HAP-1 (cell line): ENCODE results near the gene PDE9A.
"Not testable (repeated sequence)": the region's sequence is repeated elsewhere in the genome, so short reads cannot be mapped to it uniquely, and the experiment has no call there.

ENCODE experiments used
- DNase-seq, 2 experiments: peaks; one replicate each; pipeline ENCODE4 v3.0.0-alpha.2; 2016 to 2020; ENCODE audit warnings: low spot score in 2 of 2
- H3K27me3 ChIP-seq: fragments of 250-450 bp; sonication (Bioruptor Pico); 2 replicates; pipeline ENCODE4 v1.5.1; 2020; ENCODE audit warnings: low read depth, mild to moderate bottlenecking, moderate library complexity
- H3K36me3 ChIP-seq: fragments of 250-450 bp; sonication (Bioruptor Pico); replicated peaks from 2 replicates; pipeline ENCODE4 v1.5.1; 2020; ENCODE audit warnings: mild to moderate bottlenecking
- H3K4me1 ChIP-seq: fragments of 250-450 bp; sonication (Bioruptor Pico); 2 replicates; pipeline ENCODE4 v1.5.1; 2020; ENCODE audit warnings: mild to moderate bottlenecking
- H3K4me3 ChIP-seq: fragments of 250-450 bp; sonication (Bioruptor Pico); 2 replicates; pipeline ENCODE4 v1.5.1; 2020; ENCODE audit warnings: mild to moderate bottlenecking, moderate library complexity
- H3K9me3 ChIP-seq: fragments of 250-450 bp; sonication (Bioruptor Pico); 2 replicates; pipeline ENCODE4 v1.5.1; 2020; ENCODE audit warnings: mild to moderate bottlenecking, moderate library complexity
- in situ Hi-C: fragments of 300-500 bp; cut with MboI; formaldehyde crosslinking; loops from 3 replicates; pipeline ENCODE4 v1.14.3; 2020; ENCODE audit warnings: low sequenced_read_pairs, inconsistent platforms, mixed read lengths

PDE9A gene

GRCh38 chr21:42706765-42707164, 53.3 kb downstream of the PDE9A start:
- no peak for DNase-seq
- no peaks in the 10 kb centered on the region for H3K27me3 ChIP-seq
- H3K9me3 ChIP-seq = no peaks in the 10 kb centered on the region
- H3K4me3 ChIP-seq = no peak overlapping the region
- H3K36me3 ChIP-seq = no peaks in the 10 kb centered on the region
- in situ Hi-C loops = no loop called here
- peaks cover 3% of the 10 kb centered on the region; the same call in 1 of the 2 replicates for H3K4me1 ChIP-seq

DNA sequence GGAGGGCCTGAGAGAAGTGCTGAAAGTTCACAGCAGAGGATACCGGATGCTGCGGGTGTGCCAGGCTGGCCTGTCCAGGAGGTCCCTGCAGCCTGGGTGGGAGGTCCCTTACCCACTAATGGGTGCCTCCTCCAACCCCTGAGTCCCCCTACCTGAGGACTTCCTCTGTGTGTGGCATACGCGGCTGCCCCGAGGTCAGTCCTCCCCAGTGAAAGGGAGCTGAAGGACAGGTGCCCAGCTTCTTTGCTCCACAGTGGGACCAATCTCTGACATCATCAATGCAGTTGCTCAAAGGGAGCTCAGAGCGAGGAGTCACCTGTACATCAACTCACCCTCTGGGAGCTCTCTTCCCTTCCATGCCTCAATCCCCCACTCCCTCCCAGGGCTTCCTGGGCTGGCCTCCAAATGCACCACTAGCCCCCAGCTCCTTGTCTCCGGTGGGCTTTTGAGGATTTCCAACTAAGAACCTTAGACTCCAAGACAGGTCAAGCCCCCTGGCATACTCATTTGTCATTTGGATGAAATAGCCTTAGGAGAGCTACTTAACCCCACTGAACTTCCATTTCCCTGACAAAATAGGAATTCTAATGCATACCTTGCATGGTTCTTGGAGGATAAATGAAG, 53.9 kb downstream of the PDE9A start:
- H3K4me1 ChIP-seq = peaks cover 3% of the 10 kb centered on the region; the same call in 1 of the 2 replicates
- H3K36me3 ChIP-seq = no peaks in the 10 kb centered on the region
- no peak for DNase-seq
- in situ Hi-C loops = no loop called here
- no peaks in the 10 kb centered on the region for H3K27me3 ChIP-seq
- no peaks in the 10 kb centered on the region for H3K9me3 ChIP-seq
- H3K4me3 ChIP-seq = no peak overlapping the region

DNA sequence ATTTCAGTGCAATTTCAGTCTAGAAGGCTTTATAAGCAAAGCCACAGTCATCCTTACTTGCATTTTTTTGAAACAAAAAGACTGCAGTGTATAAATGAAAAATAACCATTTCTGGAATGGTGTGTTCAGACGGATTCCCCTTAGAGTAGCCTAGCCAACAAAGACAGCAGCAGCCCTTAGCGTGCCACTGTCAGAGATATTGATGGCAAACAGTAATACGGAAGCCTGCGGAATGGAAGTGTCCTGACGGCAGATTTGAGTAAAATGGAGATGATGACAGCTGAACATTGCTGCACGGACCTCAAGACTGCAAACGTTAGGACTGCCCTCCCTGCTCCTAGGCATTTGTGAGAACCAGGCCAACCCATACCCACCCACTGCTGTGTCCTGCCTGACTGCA, 54.7 kb downstream of the PDE9A start:
- in situ Hi-C loops = no loop called here
- no peaks in the 10 kb centered on the region for H3K9me3 ChIP-seq
- peaks cover 3% of the 10 kb centered on the region; the same call in 1 of the 2 replicates for H3K4me1 ChIP-seq
- H3K36me3 ChIP-seq = no peaks in the 10 kb centered on the region
- no peaks in the 10 kb centered on the region for H3K27me3 ChIP-seq
- no peak overlapping the region for H3K4me3 ChIP-seq
- no peak for DNase-seq

DNA sequence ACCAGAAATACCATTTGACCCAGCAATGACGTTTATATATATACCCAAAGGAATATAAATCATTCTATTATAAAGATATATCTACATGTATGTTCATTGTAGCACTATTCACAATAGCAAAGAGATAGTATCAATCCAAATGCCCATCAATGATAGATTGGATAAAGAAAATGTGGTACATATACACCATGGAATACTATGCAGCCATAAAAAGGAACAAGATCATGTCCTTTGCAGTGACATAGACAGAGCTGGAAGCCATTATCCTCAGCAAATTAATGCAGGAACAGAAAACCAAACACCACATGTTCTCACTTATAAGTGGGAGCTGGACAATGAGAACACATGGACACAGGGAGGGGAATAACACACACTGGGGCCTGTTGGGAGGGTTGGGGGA, 55.5 kb downstream of the PDE9A start:
- in situ Hi-C loops, H3K4me3 ChIP-seq, H3K9me3 ChIP-seq, H3K4me1 ChIP-seq, H3K27me3 ChIP-seq, H3K36me3 ChIP-seq, DNase-seq: not testable (repeated sequence)

DNA sequence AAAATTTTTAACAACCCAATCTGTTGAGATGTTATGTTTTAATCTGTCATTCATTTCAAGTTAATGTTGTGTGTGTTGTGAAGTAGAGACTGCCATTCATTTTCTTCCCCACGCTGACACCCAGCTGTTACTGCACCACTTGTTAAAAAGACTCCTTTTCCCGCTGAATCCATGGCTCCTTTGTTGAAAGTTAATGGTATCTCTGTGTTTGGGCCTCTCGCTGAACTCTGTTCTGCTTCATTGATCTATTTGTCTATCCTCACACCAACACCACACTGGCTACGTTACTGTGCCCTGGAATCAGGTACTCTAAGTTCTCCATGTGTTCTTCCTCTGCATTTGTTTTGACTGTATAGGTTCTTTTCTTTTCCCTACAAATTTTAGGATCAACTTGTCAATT, 58.2 kb downstream of the PDE9A start:
- Histone ChIP-seq H3K27me3 (no peaks in the 10 kb centered on the region), H3K4me1 (peaks cover 3% of the 10 kb centered on the region; the same call in 1 of the 2 replicates), H3K36me3 (no peaks in the 10 kb centered on the region), H3K4me3 (no peak overlapping the region), H3K9me3 (no peaks in the 10 kb centered on the region)
- no peak for DNase-seq
- in situ Hi-C loops = no loop called here

- H3K4me1 ChIP-seq, H3K4me3 ChIP-seq, DNase-seq, H3K27me3 ChIP-seq, H3K36me3 ChIP-seq, H3K9me3 ChIP-seq, in situ Hi-C loops: not testable (repeated sequence)
Observed at GRCh38 chr21:42715427-42715826, 62.0 kb downstream of the PDE9A start.

DNA sequence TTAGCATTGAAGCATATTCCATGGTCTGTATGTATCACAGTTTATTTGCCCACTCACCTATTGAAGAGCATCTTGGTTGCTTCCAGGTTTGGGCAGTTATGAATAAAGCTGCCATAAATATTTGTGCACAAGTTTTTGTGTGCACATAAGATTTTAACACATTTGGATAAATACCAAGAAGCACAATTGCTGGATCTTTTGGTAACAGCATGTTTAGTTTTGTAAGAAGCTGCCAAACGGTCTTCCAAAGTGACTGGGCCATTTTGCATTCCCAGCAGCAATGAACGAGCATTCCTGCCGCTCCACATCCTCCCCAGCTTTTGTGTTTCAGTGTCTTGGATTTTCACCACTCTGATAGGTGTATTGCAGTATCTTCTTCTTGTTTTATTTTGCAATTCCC, 62.7 kb downstream of the PDE9A start:
- no peaks in the 10 kb centered on the region for H3K9me3 ChIP-seq
- no peaks in the 10 kb centered on the region for H3K4me1 ChIP-seq
- no peak for DNase-seq
- in situ Hi-C loops = no loop called here
- no peaks in the 10 kb centered on the region for H3K27me3 ChIP-seq
- H3K4me3 ChIP-seq = no peak overlapping the region
- no peaks in the 10 kb centered on the region for H3K36me3 ChIP-seq

DNA sequence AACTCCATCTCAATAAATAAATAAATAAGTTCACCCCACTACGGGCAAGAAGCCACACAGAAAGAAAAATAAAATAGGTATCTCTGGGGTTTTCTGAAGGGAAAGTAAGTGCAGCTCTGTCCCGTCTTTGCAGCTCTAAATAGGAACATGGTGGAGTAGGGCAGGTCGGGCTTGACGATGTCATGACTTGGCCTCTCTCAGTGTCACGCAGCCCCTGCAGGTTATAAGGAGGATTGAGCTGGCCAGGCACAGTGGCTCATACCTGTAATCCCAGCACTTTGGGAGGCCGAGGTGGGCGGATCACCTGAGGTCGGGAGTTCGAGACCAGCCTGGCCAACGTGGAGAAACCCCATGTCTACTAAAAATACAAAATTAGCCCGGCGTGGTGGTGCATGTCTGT, 67.1 kb downstream of the PDE9A start:
- H3K4me3 ChIP-seq, DNase-seq, H3K36me3 ChIP-seq, in situ Hi-C loops, H3K4me1 ChIP-seq, H3K27me3 ChIP-seq, H3K9me3 ChIP-seq: not testable (repeated sequence)

DNA sequence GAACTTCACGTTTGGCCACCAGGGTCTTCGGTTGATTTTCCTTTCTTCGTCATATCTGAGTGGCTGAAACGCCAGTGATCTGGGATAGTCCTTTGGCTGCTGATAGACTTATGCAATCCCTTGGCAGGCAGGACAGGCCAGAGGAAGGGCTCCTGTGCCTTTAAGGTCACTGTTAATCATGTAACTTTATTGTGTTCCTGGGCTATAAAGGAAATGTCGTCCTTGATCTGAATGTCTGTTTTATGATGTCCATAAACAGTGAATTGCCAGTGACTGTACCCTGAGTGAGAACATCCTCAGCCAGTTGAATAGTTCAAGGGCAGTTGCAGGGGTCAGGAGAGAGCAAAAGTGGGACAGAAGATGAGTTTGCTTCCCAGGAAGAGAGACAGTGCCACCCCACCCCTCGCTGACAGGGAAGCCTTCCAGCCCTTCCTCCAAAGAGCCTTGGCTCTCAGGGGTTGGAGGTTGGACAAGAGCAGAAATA, 68.0 kb downstream of the PDE9A start:
- no peak overlapping the region for H3K4me3 ChIP-seq
- no peaks in the 10 kb centered on the region; the same call in none of the 2 replicates for H3K4me1 ChIP-seq
- DNase-seq = no peak
- H3K27me3 ChIP-seq = no peaks in the 10 kb centered on the region
- no peaks in the 10 kb centered on the region for H3K36me3 ChIP-seq
- in situ Hi-C loops = no loop called here
- H3K9me3 ChIP-seq = no peaks in the 10 kb centered on the region

- Histone ChIP-seq H3K9me3 (no peaks in the 10 kb centered on the region), H3K27me3 (no peaks in the 10 kb centered on the region), H3K4me1 (no peaks in the 10 kb centered on the region; the same call in none of the 2 replicates), H3K4me3 (no peak overlapping the region), H3K36me3 (no peaks in the 10 kb centered on the region)
- in situ Hi-C loops = no loop called here
- no peak for DNase-seq
Observed at GRCh38 chr21:42722153-42722552, 68.7 kb downstream of the PDE9A start.

GRCh38 chr21:42722808-42723473, 69.5 kb downstream of the PDE9A start:
- in situ Hi-C loops = no loop called here
- Histone ChIP-seq H3K9me3 (no peaks in the 10 kb centered on the region), H3K36me3 (no peaks in the 10 kb centered on the region), H3K4me1 (no peaks in the 10 kb centered on the region; the same call in none of the 2 replicates), H3K27me3 (no peaks in the 10 kb centered on the region), H3K4me3 (no peak overlapping the region)
- no peak for DNase-seq

- Histone ChIP-seq H3K9me3 (no peaks in the 10 kb centered on the region; the same call in 1 of the 2 replicates), H3K27me3 (0 out of 2 replicates have a peak, but pooled peaks cover 3% of the 10 kb centered on the region), H3K36me3 (no peaks in the 10 kb centered on the region), H3K4me1 (no peaks in the 10 kb centered on the region; the same call in none of the 2 replicates), H3K4me3 (no peak overlapping the region)
- in situ Hi-C loops = no loop called here
- peak in 1 of 2 experiments; percentile 48 for DNase-seq
Observed at GRCh38 chr21:42724226-42724920, 71.0 kb downstream of the PDE9A start.

DNA sequence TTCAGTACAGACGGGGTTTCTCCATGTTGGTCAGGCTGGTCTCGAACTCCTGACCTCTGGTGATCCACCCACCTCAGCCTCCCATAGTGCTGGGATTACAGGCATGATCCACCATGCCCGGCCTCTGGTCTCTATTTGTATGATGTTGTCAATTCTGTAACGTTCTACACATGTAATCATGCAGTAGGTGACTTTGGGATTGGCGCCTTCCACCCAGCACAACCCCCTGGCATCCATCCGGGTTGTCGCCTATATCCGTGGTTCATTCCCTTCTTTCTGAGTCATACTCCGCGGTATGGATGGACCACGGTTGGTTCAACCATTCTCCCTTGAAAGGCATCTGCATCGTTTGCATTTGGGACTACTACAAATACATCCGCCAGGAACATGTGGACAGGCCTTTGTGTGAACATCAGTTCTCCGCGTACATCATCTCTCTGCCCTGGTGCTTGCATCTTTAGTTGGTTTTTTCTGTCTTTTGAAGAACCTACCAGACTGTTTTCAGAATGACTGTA, 72.1 kb downstream of the PDE9A start:
- in situ Hi-C loops = no loop called here
- Histone ChIP-seq H3K4me3 (no peak overlapping the region), H3K27me3 (0 out of 2 replicates have a peak, but pooled peaks cover 3% of the 10 kb centered on the region), H3K4me1 (no peaks in the 10 kb centered on the region; the same call in none of the 2 replicates), H3K9me3 (no peaks in the 10 kb centered on the region; the same call in 1 of the 2 replicates), H3K36me3 (no peaks in the 10 kb centered on the region)
- no peak for DNase-seq
